GM11168 (cell line): ENCODE data around the gene PTPRN2.

Experiments used
- in situ Hi-C: fragments of 300-500 bp; cut with MboI; formaldehyde crosslinking; loops from one replicate; pipeline ENCODE4 v1.12.0; 2022; ENCODE audit warnings: low sequenced_read_pairs; ENCODE audit not compliant: unreplicated experiment

The PTPRN2 gene

DNA sequence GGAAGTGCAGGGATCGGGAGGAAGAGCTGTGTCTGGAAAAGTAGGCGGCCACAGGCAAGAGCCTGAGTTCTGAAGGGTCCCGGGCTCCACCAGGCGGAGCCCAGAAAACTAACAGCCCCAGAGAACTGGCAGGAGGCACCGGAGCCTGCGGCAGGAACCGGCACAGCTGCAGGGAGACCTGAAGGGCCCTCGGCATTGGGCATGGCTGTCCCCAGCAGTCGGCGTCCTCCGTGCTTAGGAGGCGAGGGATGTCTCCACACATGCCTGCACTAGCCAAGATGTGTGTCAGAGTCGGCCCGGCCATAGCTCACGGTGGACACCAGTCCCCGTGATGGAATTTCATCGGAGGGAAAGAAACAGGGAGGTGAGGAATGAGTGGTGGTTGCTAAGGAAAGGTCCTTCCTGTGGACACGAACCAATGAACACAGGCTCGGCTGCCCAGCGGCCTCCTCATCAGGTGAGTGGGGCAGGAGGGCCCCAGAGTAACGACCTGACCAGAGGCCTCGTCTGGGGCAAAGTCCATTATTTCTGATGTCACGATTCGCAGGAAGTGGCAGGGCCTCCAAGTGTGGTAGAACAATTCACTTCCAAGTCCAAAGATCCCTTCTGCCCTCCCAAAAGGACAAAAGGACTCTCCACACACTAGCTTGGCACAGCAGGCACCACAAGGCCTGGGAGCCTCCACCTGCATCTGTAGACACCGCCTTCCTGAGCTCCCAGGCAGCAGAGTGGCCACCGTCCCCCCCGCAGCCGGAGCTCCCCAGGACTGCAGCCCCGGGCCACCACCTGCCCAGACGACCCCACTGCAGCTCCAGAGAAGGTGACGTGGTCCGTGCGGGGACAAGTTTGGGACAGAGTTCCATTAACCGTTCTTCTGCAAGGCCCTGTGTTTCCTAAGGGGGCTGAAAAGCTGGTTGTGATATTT lies 444.2 kb downstream of the PTPRN2 start:
- in situ Hi-C loops: no loop called here

DNA sequence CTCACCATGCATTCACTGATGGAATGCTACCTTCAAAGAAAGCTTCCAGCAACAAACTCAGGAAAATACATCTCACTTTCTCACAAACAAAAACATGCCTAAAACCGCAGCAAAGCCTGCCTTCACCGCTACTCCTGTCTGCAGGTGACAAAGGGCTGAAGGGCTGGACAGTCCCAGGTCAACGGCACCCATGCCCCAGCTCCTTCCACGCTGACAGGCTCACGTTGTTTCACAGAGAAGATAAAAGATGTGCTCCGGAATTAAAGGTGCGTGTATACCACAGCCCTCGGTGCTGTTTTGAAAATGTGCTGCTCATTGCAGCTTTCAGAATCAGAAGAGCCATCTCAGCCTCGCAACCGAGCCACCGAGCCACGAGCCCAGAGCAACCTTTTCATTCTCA lies 445.0 kb downstream of the PTPRN2 start:
- in situ Hi-C loops: no loop called here

DNA sequence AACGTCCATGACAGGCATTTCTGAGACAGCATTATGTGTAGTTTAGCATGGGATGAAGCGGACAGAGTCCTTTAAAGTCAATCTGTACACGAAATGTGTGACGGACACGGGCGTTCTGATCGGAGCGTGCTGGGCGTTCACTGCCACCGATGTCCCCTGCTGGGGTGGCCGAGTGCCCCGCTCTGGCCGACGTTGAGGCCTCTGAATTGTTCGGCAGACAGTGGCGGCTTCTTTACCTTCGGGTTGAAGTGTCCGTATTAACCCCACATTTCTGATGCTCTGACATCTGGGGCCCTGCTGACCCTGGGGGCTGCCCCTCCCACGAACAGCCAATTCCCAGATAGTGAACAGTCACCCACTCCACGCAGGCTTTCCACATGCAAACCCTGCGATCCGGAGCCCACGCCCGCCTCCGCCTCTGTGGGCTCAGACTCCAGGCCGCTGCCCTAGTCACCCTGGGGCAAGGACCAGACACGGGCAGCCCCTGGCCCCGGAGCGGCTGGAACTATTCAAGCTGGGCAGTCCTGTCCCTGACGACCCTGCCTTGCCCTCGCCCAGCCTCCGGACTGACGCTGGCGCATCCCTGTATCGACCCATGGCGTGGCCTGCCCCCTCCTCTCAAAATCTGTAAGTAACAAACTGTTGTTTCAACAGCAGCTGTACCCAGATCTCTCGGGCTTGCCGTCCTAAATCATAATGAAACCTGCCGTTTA lies 445.7 kb downstream of the PTPRN2 start:
- in situ Hi-C loops: no loop called here

DNA sequence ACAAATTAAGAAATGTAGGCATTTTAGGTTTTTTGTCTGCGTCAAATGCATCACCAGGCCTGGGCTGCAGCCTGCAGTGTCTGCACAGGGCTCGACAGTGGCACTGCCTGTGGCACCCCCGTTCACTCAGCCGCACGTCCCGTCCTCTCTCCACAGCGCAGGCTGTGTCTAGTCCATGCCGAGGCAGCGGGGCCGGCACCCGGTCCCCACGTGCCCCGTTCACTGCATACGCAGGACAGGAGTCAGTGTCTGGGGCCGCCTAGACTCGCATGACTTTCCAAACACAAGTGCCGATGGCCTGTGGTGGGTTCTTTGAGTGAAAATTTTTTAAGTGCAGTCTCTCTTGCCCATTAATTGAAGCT lies 446.4 kb downstream of the PTPRN2 start:
- in situ Hi-C loops: no loop called here

DNA sequence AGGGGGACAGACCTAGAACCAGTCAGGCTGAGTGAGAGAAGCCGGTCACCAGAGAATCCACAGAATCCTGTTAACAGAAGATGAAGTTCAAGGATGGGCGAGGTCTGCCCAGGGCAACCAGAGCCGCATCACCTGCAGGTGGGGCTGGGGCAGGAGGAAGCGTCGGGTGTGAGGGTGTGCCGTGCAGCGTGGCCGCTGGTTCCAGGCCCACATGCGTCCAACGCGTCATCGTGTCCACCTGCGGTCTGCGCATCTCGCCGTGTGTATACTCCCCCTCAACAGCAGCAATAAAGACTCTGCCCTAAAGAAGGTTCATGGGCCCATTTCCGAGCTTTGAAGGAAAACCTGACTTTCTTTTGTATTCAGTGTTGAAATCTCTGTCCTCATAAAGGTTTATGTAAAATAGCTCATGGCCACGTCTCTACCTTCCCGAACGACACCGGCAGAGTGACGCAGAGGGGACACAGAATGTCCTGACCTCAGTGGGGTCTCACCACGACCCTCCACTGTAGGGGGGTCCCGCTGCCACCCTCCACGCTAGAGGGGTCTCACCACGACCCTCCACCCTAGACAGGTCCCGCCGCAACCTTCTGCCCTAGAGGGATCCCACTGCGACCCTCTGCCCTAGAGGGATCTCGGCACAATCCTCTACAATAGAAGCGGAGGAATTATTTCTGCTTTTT lies 446.9 kb downstream of the PTPRN2 start:
- in situ Hi-C loops: no loop called here

DNA sequence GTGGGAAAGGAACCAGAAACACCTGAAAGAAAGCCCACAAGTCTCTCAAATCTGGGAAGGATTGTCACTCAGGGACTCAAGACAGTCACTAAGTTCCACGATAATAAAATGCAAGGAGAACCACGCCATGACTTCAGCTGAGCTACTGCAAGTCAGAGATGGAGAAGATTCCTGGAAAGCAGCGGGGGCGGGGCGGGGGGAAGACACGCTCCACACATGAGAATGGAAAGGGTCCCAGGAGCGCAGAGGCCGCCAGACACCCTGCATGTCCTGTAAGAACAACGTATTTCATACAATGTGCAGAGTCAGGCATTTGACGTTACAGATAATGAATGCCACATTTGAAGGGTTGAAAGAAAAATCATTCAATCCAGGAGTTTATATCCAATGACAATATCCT lies 448.1 kb downstream of the PTPRN2 start:
- in situ Hi-C loops: no loop called here

DNA sequence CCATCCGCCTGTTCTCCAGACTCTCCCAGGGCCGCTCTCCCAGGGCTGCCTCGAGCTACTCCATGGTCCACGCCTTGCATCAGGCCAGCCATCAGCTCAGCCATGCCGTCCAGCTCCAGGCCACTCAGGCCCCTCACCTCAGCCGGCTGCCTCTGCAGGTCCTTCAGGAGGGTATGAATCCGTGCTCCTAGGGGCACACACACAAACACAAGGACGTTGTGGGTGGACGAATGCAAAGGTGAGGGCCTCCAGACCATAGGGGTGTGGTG lies 449.4 kb downstream of the PTPRN2 start:
- in situ Hi-C loops: no loop called here

DNA sequence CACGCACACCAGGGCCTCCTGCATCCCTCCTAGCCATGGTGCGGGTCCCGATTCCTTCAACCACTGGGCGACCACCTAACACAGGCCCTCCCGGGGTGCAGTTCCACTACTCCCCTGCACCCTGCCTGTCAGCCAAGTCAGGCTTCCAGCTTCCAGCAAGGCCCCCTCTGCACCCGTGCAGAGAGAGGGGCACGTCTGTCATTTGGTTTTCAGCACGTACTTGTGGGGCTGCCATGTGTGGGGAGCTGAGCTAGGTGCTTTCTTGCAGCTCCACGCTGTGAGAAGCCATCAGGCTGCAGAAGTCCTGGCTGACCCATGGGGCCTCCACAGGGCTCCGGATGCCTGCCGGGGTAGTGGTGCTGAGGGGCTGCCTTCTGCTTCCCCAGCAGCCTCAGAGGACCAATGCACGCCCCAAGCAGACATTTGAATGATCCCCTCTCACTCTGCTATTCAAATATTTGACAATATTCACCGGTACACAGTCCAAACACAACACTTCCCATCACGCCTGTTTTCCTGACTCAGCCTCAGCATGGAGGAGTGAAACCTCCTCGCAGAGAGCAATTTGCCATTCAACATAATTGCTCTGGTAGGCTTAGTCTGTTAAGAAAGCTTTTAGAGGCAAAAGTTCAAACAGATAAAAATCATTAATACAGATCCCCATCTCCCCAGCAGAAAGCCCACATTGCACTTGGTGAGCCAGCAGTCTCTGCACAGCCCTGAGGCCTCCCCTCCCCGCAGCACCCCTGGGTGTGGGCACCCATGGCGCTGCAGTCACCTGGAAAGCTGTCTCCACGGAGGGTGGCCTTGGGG lies 449.9 kb downstream of the PTPRN2 start:
- in situ Hi-C loops: no loop called here

DNA sequence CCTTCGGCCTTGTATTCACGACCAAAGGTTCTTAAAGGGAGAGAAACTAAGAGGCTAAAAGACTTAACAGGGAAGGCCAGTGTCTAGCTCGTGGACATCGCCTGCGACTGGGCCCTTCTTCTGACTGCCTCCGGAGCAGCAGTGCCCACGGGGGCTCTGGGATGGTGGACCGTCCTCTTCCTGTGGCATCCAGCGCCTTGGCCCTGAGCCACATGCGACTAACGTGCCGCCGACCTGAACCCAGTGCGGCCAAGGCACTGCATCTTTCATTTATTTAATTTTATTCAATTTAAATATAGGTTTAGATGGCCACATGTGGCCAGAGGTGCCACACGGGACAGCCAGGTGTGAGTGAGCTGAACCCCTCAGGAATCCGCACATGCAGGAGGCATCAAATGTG lies 451.7 kb downstream of the PTPRN2 start:
- in situ Hi-C loops: no loop called here

DNA sequence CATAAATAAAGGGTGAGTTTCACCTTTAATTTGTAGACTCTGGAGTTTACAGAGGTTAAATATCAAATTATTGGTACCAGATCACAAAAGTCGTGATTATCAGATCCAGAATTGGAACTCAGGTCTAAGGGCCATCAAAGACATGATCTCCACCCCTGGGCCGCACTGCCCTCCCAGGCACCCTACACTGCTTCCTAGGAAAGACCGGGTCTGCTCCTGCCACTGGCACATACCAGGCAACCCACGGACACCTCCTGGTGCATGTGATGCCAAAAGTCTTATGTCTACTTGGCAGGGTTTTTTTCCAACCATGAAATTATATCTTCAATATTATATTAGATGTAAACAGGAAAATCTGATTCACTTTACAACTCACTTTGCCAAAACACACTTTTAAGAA lies 452.8 kb downstream of the PTPRN2 start:
- in situ Hi-C loops: no loop called here

DNA sequence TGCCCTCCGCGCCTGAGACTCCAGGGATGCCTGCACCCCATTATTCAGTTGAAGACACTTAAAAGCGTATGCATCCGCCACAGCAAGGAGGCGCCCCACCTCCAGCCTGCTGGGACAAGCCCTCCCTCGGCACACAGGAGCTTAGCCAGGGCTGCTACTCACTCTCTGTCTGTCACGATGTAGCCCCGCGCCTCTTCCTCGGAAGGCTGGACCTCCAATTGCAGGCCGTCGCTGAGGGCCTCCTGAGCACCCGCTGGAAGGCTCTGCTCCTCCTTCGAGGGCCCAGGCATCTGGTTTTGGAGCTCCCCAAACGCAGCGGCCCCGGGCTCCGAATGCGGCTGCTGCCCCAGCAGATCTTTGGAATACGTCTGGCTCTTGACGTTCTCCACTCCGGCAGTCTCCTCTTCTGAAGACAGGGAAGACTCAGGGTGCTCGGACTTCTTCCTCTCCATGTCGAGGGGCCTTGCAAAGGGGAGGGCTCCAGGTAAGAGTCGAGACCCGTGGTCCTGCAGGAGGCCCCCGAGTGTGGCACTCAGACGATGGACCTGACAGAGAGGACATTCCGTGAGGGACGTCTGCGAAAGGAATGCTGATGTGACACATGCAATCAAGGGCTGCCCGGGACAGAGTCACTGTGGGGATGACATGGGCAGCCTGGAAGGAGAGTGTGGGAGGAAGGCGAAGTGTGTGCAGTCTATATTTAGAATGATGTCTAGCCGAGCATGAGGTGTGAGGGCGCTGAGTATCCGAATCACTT lies 453.9 kb downstream of the PTPRN2 start:
- in situ Hi-C loops: no loop called here

DNA sequence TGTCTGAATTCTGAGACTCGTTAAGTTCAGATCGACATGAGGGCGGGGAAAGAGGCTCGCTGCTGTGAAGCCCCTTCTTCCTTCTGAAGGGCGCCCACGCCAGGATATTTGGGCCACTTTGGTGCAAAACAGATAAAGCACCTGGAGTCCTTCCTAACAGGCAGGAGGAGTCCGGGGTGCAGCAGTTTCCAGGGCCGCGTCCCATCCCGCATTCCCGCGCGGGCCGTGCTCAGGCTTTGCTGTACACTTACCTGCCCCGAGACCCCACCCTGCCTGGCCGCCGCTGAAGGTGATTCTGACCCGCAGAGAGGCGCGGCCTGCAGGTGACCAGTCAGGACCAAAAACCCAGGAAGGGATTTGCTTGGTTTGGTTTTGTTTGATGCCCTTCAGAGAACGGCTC lies 454.6 kb downstream of the PTPRN2 start:
- in situ Hi-C loops: no loop called here

DNA sequence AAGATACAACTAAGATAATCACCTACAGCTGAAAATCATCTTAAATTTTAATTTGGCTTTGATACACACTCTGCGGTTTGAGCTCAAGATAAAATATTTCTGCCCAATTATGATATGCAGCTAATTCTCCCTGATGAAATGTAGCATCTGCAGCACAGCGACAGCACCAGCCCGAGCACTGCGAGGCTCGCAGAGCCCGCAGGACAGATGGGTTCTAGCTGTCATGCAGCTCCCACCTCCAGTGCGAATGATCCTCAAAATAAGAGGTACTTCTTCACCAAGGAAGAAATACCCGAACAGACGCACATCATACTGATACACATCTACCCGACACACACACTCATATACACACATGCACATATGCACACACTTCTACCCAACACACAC lies 457.6 kb downstream of the PTPRN2 start:
- in situ Hi-C loops: no loop called here

DNA sequence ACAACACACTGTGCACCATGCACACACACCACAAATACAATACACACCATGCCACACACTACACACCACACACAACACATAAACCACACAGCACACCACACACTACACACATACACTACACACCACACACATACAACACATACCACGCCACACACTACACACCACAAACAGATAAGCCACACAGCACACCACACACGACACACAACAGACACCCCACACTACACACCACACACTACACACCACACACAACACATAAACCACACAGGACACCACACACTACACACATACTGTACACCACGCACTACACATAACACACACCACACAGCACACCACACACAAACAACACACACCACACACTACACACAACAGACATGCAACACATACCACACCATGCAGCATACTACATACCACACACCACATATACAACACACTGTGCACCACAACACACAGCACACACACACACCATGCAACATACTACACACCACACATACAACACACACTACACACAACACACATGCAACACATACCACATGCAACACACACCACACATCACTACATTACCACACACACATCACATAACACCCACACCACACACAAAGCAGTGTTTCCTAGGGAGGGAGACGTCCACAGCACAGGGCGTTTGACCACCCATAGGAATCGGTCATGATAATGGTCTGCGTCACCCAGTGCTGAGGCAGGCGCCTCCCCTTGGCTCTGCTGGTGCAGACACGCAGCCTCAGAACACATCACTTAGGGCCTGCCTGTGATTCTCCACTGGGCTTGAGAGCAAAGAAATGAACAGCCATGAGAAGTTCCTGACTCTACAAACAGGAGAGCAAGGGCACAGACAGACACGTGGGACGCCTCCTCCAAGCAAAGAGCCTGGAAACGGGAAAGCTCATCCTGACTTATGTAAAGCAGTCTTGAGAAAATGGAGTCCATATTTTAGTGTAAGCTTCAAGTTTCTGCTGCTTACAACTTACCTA lies 458.3 kb downstream of the PTPRN2 start:
- in situ Hi-C loops: no loop called here

DNA sequence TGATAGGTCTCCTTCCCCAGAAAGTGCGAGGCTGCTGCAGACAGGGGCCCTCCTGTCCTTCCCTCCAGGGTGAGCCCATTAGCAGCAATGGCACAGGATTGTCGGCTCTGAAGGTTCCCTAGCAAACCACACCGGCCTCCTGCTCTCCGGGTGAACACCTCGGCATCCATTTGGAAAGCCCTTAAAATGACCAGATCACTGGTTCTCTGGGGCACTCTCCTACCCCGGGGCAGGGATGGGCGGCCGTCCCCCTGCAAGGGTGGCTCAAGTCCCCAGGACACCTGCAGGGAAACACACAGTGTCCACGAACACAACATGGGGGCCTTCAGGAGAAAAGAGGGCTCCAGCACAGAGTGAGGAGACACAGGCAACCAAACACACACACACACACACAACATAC lies 459.1 kb downstream of the PTPRN2 start:
- in situ Hi-C loops: no loop called here

DNA sequence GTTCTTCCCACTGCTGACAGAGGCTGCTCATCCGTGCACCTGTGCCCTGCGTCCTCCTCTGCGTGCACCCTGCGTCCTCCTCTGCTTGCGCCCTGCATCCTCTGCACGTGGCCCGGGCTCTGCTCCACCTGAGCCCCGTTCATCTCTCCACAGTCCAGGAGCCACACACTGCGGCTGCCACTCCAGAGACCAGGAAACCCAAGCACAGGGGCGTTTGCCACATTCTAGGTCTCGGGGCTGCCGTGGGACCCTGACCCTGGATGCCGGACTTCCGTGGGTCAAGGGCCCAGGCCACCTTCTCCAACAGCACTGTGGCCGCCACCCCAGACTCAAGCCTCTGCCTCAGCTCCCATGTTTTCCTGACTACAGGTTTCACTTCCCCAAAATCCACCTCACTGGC lies 460.4 kb downstream of the PTPRN2 start:
- in situ Hi-C loops: no loop called here

DNA sequence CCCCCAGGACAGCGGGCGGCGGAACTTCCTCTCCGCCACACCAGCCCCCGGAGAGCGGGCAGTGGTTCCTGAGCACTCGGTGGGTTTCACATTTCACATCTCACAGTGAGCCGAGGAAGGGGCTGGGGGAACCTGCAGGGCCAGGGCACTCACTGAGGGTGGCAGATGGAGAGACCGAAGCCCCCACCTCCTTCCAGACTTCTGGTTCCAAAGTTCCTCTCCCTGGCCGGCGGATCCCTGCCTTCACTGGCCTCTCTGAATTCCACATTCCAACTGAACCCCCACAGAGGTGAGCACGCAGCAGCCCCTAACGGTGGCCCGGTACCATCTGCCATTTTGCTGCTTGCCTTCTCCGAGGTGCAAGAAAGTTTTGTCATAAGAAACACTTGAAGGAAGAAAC lies 461.0 kb downstream of the PTPRN2 start:
- in situ Hi-C loops: no loop called here

DNA sequence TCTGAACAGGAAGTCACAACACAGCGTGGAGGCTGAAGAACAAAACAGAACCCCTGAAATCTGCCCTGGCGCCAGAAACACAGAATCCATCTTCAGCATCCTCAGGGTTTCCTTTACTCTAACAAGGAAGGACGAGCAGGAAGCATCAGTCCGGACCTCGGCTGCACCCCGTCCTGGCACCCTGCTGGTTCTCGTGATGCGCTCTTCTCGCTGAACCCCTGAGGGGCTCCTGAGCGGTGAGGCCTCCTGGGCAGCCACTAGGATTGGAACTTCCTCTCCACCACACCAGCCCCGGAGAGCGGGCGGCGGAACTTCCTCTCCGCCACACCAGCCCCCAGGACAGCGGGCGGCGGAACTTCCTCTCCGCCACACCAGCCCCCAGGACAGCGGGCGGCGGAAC lies 461.9 kb downstream of the PTPRN2 start:
- in situ Hi-C loops: no loop called here

DNA sequence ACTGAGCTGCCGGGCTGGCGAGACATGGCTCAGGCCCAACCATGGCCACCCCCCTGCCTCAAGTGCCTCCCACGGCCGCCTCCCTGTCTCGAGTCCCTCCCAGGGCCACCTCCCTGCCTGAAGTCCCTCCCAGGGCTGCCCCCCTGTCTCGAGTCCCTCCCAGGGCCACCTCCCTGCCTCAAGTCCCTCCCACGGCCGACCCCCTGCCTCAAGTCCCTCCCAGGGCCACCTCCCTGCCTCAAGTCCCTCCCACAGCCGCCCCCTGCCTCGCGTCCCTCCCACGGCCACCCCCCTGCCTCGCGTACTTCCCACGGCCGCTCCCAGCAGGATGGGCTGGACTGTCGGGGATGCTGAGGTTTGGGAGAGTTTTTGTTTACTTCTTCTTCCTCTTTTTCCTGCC lies 462.5 kb downstream of the PTPRN2 start:
- in situ Hi-C loops: no loop called here
